ENCODE measurements around the gene MYH4. TPM values are rescaled to one million over a fixed set of nuclear protein-coding genes. Genes with fewer than 3 reads are reported as not detected.

The MYH4 gene
- not detected in 2 replicates for polyA plus RNA-seq (2014; cell fraction: cytosol; rRNA removed)
- not detected in 2 replicates for polyA plus RNA-seq (2014; cell fraction: nucleus; rRNA removed)

DNA sequence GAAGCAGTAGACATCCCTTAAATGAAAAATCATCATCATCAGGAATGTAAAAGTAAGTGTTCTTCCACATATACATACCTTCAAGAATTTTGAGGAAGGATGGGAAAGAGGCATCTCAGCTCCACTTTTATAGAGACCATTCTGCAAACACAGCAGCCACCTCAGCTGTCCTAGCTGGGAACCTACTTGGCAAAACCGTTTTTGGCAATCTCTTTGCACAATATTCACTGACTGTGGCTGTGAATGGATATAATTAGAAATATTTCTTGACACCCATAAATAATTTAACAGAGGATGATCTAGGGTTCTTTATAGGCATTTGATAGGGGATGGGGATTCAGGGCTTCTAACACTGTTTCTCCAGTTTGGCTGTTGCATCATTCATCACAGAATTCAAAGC is at the start of gene MYH4:
MYH4 (minus strand) TSS at position 101 of the 400 bp plus-strand sequence. CDS start 2,814 bp downstream, outside the sequence.
- no peak for DNase-seq (ENCODE audit: low spot score)

DNA sequence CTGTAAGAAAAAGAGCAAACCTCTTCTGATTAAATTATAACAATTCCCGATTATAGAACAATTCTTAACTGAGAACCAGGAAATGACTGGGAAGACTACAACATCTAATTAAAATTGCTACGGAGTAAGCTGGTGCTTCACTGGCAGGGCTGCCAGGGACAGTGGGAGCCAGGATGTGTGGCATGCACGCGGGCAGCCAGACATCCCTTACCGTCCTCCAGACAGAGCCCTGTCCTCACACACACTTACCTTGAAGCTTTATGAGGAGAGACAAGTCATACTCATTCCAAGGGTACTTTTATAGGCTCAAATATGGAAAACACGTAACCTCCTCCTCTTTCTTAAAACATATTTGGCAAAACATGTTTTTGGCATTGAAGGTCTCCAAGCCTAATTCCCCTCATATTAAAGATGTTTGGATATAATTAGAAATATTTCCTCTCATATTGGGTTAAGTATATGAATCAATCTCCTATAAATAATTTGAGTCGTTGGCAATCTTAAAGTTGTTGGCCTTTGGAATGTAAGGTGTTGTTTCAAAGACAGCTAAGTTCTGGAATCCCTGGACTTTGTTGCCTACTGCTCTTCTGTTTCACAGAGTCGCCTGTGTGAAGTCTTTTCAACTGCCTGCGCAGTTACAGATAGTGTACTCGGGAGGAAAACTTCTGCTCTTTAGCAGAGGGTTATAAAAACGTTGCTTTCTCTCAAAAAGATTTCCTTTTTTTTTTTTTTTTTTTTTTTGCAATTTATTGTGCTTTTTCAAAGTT is 49.1 kb upstream of the MYH4 start, which contains the start of gene MYH1:
MYH1 (minus strand) TSS at position 272 of the 767 bp plus-strand sequence. CDS start 1,900 bp downstream, outside the sequence.
- no peak for DNase-seq (ENCODE audit: low spot score)

GRCh38 chr17:10516638-10517037 is 47.3 kb upstream of the MYH4 start:
- DNase-seq (ENCODE audit: low spot score), result no peak

DNA sequence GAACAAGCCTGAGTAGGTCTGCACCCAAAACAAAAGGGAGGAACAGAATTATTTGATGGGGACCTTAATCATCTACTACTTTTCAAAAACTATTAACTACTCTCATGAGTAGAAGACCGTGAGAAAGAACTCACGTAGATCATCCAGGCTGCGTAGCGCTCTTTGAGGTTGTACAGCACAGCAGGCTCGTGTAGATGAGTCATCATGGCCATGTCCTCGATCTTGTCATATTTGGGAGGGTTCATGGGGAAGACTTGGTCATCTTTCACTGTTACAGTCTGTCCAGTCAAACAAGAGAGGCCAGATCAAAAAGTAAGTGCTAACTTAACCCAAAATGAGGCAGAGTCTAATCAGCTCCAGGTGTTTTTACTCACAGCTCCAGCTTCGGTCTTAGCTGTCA is 46.7 kb upstream of the MYH4 start:
- no peak for DNase-seq (ENCODE audit: low spot score)

DNA sequence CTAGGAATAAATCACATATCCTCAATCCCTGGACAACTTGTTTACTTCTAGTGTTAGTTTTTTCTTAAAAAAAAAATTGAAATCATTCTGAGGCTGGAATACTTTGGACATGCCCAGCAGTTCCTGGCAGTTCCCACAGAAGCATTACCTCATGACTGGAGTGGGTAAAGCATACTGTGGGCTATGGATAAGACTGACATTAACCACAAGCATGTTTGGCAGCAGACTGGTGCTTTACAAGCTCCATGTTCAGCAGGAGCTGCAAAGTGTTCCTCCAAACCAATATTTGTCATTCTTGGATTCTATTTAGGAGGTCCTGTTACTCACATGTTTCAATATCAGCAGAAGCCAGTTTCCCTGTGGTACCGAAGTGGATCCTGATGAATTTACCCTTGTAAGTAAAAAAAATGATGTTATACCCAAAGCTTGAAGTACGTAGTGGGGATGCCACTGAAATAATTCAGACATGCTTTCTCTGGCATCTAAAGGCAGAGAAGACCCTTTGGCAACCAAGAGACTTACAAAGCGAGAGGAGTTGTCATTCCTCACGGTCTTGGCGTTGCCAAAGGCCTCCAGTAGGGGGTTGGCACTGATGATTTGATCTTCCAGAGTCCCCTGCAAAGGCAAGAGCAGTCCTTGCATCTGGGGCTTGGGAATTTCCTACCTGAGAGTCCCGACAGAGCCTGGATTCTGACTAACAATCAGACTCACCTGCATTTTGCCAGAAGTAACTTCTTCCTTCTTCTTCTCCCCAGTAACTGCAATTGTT is 44.1 kb upstream of the MYH4 start:
- no peak for DNase-seq (ENCODE audit: low spot score)

DNA sequence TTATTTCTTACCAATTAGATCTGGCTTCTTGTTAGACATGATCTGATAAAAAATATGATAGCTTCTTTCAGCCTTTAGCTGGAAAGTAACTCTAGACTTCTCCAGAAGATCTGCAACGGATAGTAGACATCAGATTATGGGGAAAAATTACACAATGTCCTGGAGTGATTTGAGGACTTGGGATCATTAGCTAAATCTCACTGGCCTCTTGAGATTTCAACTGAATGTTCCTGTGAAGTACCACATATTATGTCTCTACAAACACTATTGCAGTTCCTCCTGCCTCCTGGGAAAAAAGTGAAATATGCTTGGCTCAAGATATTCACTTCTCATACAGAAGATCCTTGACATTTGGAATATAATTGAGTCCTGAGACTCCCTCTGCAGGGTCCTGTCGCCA is 43.5 kb upstream of the MYH4 start:
- no peak for DNase-seq (ENCODE audit: low spot score)

DNA sequence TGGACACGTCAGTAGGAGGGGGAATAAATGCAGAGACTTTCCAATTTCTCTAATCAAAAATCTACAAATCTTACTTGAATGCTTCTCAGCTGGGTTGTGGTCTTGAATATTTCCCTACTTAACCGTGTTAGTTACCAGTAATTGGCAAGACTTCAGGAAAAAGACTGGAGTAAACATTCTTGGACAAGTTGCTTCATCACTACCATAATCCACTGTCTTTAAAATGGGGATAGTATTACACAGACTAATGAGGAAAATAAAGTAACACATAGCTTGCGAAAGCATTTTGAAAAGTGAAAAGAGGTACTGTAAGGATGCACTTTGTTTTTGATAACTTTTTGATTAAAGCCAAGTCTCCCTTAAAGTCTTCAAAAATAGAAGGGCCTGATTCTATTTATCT is 30.6 kb upstream of the MYH4 start:
- no peak for DNase-seq (ENCODE audit: low spot score)

GRCh38 chr17:10492004-10492403 is 22.6 kb upstream of the MYH4 start:
- DNase-seq (ENCODE audit: low spot score), result no peak

GRCh38 chr17:10482252-10482651 is 12.9 kb upstream of the MYH4 start:
- no peak for DNase-seq (ENCODE audit: low spot score)

GRCh38 chr17:10477701-10478100 is 8.3 kb upstream of the MYH4 start:
- peak; percentile 2 for DNase-seq (ENCODE audit: low spot score)

DNA sequence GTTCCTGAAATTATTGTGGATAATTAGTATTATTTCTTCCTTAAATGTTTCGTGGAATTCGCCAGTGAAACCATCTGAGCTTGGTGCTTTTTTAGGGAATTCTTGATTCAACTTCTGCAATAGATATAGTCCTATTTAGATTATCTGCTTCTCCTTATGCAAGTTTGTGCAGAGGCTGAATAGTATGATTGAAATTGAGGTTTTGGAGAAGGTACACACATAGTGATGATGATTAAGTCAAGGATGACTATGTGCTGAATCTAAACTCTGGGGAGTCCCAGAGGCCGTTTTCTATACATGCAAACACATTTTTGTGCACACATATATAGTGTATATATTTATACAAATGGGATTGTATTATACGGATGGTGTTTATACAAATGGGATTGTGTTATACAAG is 5.2 kb upstream of the MYH4 start:
- DNase-seq (ENCODE audit: low spot score), result no peak

DNA sequence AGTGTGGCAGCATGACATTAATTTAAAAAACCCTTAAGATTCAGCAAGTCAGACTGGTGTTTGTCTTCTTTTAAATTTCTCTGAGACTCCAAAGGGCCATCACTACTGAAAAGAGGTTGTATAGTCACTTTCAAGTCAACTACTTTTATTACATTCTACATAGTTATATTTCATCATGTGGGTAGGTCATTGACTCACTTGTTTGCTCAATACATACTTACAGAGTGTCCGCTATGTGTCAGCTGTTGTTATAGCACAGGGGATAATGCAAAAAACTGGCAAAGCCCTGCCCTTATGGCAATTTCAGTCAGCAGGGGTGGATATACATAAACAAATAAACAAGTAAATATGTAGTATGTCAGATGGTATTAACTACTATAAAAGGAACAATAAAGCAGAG is 2.5 kb upstream of the MYH4 start:
- DNase-seq (ENCODE audit: low spot score), result no peak

DNA sequence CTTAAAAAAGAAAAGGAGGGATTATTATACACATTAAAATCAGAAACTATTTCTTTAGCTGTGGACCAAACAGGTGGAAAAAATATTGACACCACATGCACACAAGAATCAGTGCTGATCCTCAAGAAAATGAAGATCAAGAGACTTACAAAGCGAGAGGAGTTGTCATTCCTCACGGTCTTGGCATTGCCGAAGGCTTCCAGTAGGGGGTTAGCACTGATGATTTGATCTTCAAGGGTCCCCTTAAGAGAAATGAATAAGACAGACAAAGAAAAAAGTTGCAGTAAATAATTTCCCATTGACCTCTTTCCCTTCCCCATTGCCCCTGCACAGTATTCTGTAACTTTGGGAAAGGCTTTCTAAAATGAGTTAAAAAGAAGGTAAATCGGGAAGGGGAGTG is 6.0 kb downstream of the MYH4 start:
- DNase-seq (ENCODE audit: low spot score), result no peak

GRCh38 chr17:10460062-10460461 is 9.3 kb downstream of the MYH4 start:
- DNase-seq (ENCODE audit: low spot score), result no peak

- DNase-seq (ENCODE audit: low spot score), result no peak
Observed at GRCh38 chr17:10458701-10459100, 10.7 kb downstream of the MYH4 start.

DNA sequence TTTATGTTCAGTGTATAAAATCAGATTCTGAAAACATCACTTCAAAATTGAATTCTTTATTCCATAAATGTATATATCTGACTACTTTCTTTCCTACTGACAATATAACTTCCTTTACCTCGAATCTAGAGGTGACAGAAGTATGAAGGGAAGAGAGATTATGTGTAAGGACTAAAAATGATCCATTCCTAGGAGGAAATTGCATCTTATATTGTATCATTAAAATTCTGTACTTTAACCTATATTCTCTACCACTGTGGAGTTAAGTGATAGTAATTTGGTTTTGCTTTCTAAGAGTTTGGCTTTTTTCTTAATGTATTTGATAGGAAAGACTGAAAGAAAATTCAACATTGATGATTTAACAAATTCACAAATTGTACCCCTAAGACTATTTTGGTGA is 11.4 kb downstream of the MYH4 start:
- DNase-seq (ENCODE audit: low spot score), result no peak

- no peak for DNase-seq (ENCODE audit: low spot score)
Observed at GRCh38 chr17:10447026-10447931, 22.1 kb downstream of the MYH4 start.

DNA sequence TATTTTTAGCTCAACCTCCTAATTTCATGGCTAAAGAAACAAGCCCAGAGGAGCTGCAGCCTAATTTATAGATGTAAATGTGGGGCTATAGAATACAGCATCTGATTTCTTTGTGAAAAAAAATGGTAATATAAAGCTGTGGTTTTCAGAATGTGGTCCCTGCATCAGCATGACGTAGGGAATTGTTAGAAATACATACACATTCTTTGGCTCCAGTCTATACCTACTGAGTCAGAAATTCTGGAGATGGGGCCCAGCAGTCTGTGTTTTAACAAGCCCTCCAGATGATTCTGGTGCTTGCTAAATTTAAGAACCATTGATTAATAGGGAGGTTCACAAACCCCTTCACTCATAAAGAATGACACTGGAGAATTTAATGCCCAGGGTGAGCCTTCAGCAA is 29.5 kb downstream of the MYH4 start:
- DNase-seq (ENCODE audit: low spot score), result no peak

- DNase-seq (ENCODE audit: low spot score), result no peak
Observed at GRCh38 chr17:10435096-10435495, 34.3 kb downstream of the MYH4 start.

DNA sequence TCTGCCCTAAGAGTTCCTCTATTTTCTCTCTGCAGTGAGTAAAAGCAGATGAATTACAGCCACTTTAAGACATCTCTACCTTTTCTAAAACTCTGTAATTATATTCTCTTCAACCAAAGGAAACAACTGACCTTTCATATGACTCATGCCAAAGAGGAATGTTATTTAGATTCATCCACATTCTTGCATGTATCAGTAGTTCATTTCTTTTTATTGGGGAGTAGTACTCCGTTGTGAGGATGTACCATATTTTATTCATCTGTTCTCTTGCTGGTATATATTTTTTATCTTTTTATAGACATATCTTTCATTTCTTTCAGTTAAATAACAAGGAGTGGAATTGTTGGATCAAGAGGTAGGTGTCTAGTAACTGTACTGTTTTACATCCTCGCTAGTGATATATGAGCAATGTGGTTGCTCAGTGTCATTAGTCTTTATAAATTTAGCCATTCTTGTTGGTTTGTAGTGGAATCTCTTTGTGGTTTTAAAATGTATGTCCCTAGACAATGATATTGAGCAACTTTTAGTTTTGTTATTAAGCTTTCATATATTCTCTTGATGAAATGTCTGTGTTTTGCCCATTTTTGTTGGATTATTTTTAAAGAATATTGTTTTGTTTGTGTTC is 39.8 kb downstream of the MYH4 start:
- DNase-seq (ENCODE audit: low spot score), result no peak

GRCh38 chr17:10428781-10429180 is 40.6 kb downstream of the MYH4 start:
- no peak for DNase-seq (ENCODE audit: low spot score)

All from SK-N-DZ (cell line).